IMR-90 (cell line): ENCODE measurements around the gene CDK14. TPM values are rescaled to one million over a fixed set of nuclear protein-coding genes. Genes with fewer than 3 reads are reported as not detected.

Experiments
- ATAC-seq: fragments of 200-7000 bp; cut with Tn5 transposase; 2 replicates; pipeline ENCODE4 v1.9.1; 2020; ENCODE audit warnings: low read depth, mild to moderate bottlenecking, moderate library complexity
- BruUV-seq: library from RNA; stranded (reverse); fragments of 400-500 nt; replicated peaks from 2 replicates; lab custom pipeline; 2021; lab: Mats Ljungman, UMichigan
- CTCF ChIA-PET: fragments of 300-600 bp; formaldehyde crosslinking; extraction: SDS; loops from one replicate; lab custom pipeline; 2021; ENCODE audit warnings: antibody characterized with exemption; lab: Yijun Ruan, JAX
- POLR2A ChIA-PET: fragments of 300-600 bp; sonication (Branson Sonifier 250); formaldehyde crosslinking; loops from one replicate; lab custom pipeline; 2022; ENCODE audit warnings: antibody characterized with exemption; ENCODE audit not compliant: unreplicated experiment; lab: Charles Lee
- DNase-seq: peaks from one replicate; pipeline ENCODE4 v3.0.0; 2013
- H2AFZ ChIP-seq: replicated peaks from 2 replicates; pipeline ENCODE3; 2013; ENCODE audit warnings: low read length, mild to moderate bottlenecking; ENCODE audit not compliant: poor library complexity
- H2AK5ac ChIP-seq: 2 replicates; pipeline ENCODE4 v1.6.1; 2013; ENCODE audit warnings: low read depth, low read length, inconsistent platforms
- H2AK9ac ChIP-seq: replicated peaks from 2 replicates; pipeline ENCODE3; 2013; ENCODE audit warnings: mild to moderate bottlenecking, low read depth, low read length, moderate library complexity; ENCODE audit not compliant: poor library complexity
- H2BK120ac ChIP-seq: 2 replicates; pipeline ENCODE4 v1.6.1; 2013; ENCODE audit warnings: low read depth, low read length, inconsistent platforms
- H2BK15ac ChIP-seq: 3 replicates; pipeline ENCODE4 v1.6.1; 2013; ENCODE audit warnings: low read depth, low read length, inconsistent platforms
- H2BK20ac ChIP-seq: 2 replicates; pipeline ENCODE4 v1.6.1; 2013; ENCODE audit warnings: low read depth, mild to moderate bottlenecking, inconsistent platforms, low read length, moderate library complexity
- H2BK5ac ChIP-seq: 2 replicates; pipeline ENCODE4 v1.6.1; 2013; ENCODE audit warnings: mild to moderate bottlenecking, low read depth, low read length, inconsistent platforms; ENCODE audit not compliant: poor library complexity, severe bottlenecking
- H3K14ac ChIP-seq: replicated peaks from 2 replicates; pipeline ENCODE4 v1.6.1; 2013; ENCODE audit warnings: low read depth, low read length, inconsistent platforms
- H3K18ac ChIP-seq: 2 replicates; pipeline ENCODE4 v1.6.1; 2013; ENCODE audit warnings: low read depth, low read length, control low read depth
- H3K23ac ChIP-seq: 2 replicates; pipeline ENCODE4 v1.6.1; 2013; ENCODE audit warnings: low read depth, low read length, inconsistent platforms
- H3K27ac ChIP-seq: 2 replicates; pipeline ENCODE4 v1.5.1; 2013; ENCODE audit warnings: mild to moderate bottlenecking, control low read depth, low read length; ENCODE audit not compliant: insufficient read depth
- H3K27me3 ChIP-seq: 2 replicates; pipeline ENCODE4 v1.6.1; 2013; ENCODE audit warnings: low read length; ENCODE audit not compliant: control insufficient read depth, insufficient read depth
- H3K36me3 ChIP-seq: 2 replicates; pipeline ENCODE4 v1.6.1; 2013; ENCODE audit warnings: low read length, mixed read lengths; ENCODE audit not compliant: control insufficient read depth, insufficient read depth
- H3K4ac ChIP-seq: 2 replicates; pipeline ENCODE4 v1.6.1; 2013; ENCODE audit warnings: low read depth, low read length, inconsistent platforms
- H3K4me1 ChIP-seq: 2 replicates; pipeline ENCODE4 v1.6.1; 2013; ENCODE audit warnings: low read length, mixed read lengths; ENCODE audit not compliant: control insufficient read depth, insufficient read depth
- H3K4me2 ChIP-seq: 2 replicates; pipeline ENCODE4 v1.6.1; 2013; ENCODE audit warnings: low read depth, mild to moderate bottlenecking, control low read depth, low read length, moderate library complexity
- H3K4me3 ChIP-seq: 2 replicates; pipeline ENCODE4 v1.5.1; 2013; ENCODE audit warnings: low read depth, mild to moderate bottlenecking, control low read depth, low read length, moderate library complexity; ENCODE audit not compliant: insufficient read depth
- H3K56ac ChIP-seq: 2 replicates; pipeline ENCODE4 v1.6.1; 2013; ENCODE audit warnings: low read length, inconsistent platforms; ENCODE audit not compliant: insufficient read depth; ENCODE audit errors: extremely low read depth
- H3K79me1 ChIP-seq, 2 experiments: 2 replicates each; pipeline ENCODE4 v1.6.1; 2013; ENCODE audit warnings: low read length in 2 of 2, inconsistent platforms in 1 of 2, low read depth in 1 of 2
- H3K9ac ChIP-seq: 2 replicates; pipeline ENCODE4 v1.6.1; 2013; ENCODE audit warnings: low read depth, low read length, control low read depth
- H3K9me1 ChIP-seq: 2 replicates; pipeline ENCODE4 v1.6.1; 2013; ENCODE audit warnings: low read length, inconsistent platforms; ENCODE audit not compliant: insufficient read depth
- H3K9me3 ChIP-seq: 2 replicates; pipeline ENCODE4 v1.6.1; 2013; ENCODE audit warnings: low read length; ENCODE audit not compliant: control insufficient read depth, insufficient read depth
- H4K20me1 ChIP-seq: 2 replicates; pipeline ENCODE4 v1.6.1; 2013; ENCODE audit warnings: low read length, inconsistent platforms; ENCODE audit not compliant: insufficient read depth
- H4K5ac ChIP-seq: 2 replicates; pipeline ENCODE4 v1.6.1; 2013; ENCODE audit warnings: mild to moderate bottlenecking, low read depth, low read length, control low read depth
- H4K8ac ChIP-seq, 2 experiments: 2 replicates each; pipeline ENCODE4 v1.6.1; 2013; ENCODE audit warnings: low read depth in 2 of 2, low read length in 2 of 2, control low read depth in 1 of 2, inconsistent platforms in 1 of 2
- H4K91ac ChIP-seq: 2 replicates; pipeline ENCODE4 v1.6.1; 2013; ENCODE audit warnings: low read depth, low read length, inconsistent platforms; ENCODE audit not compliant: insufficient read depth
- BHLHE40 ChIP-seq: fragments of 150-350 bp; IDR thresholded peaks from 2 replicates; pipeline ENCODE4 v1.6.1; 2016; ENCODE audit warnings: mild to moderate bottlenecking, low read depth, low read length
- CEBPB ChIP-seq: IDR thresholded peaks from 2 replicates; pipeline ENCODE4 v1.6.1; 2012; ENCODE audit warnings: low read depth, low read length, improper control_type of control experiment
- CHD1 ChIP-seq: IDR thresholded peaks from 2 replicates; pipeline ENCODE4 v1.6.1; 2012; ENCODE audit warnings: low read depth, low read length, improper control_type of control experiment
- FOS ChIP-seq: fragments of 150-350 bp; IDR thresholded peaks from 2 replicates; pipeline ENCODE4 v1.6.1; 2016; ENCODE audit warnings: low read depth, low read length
- MAFK ChIP-seq: IDR thresholded peaks from 2 replicates; pipeline ENCODE4 v1.6.1; 2012; ENCODE audit warnings: low read depth, low read length, improper control_type of control experiment
- MAZ ChIP-seq: IDR thresholded peaks from 2 replicates; pipeline ENCODE4 v1.6.1; 2012; ENCODE audit warnings: low read depth, mild to moderate bottlenecking, low read length, improper control_type of control experiment, moderate library complexity, borderline replicate concordance
- MXI1 ChIP-seq: IDR thresholded peaks from 2 replicates; pipeline ENCODE4 v1.6.1; 2012; ENCODE audit warnings: low read depth, mild to moderate bottlenecking, low read length, moderate library complexity, borderline replicate concordance
- NFE2L2 ChIP-seq: fragments of 150-350 bp; IDR thresholded peaks from 2 replicates; pipeline ENCODE4 v1.6.1; 2016; ENCODE audit warnings: low read depth, mild to moderate bottlenecking, low read length
- POLR2A ChIP-seq: IDR thresholded peaks from 2 replicates; pipeline ENCODE4 v1.6.1; 2012; ENCODE audit warnings: mild to moderate bottlenecking, low read depth, low read length
- RAD21 ChIP-seq: IDR thresholded peaks from 2 replicates; pipeline ENCODE4 v1.6.1; 2012; ENCODE audit warnings: low read length, improper control_type of control experiment
- RCOR1 ChIP-seq: IDR thresholded peaks from 2 replicates; pipeline ENCODE4 v1.6.1; 2012; ENCODE audit warnings: mild to moderate bottlenecking, low read length, improper control_type of control experiment; ENCODE audit not compliant: insufficient replicate concordance
- RFX5 ChIP-seq: IDR thresholded peaks from 2 replicates; pipeline ENCODE4 v1.8.0; 2012; ENCODE audit warnings: low read depth, mild to moderate bottlenecking, low read length, moderate library complexity
- SMC3 ChIP-seq: fragments of 150-350 bp; IDR thresholded peaks from 2 replicates; pipeline ENCODE4 v1.6.1; 2016; ENCODE audit warnings: low read depth, mild to moderate bottlenecking, antibody characterized with exemption, low read length, moderate library complexity
- WGBS, 2 experiments: methylation state at CpG; one replicate each; pipeline versions ENCODE4 v1.1.5 to v1.1.7; 2013; ENCODE audit warnings: missing lambda C conversion rate in 2 of 2; ENCODE audit not compliant: insufficient read length in 1 of 2; ENCODE audit errors: extremely low coverage in 2 of 2; 5-methylcytosine and 5-hydroxymethylcytosine counted together
- dilution Hi-C: fragments of 300-500 bp; cut with HindIII; formaldehyde crosslinking; loops from one replicate; pipeline ENCODE4 v1.14.3; 2018; ENCODE audit warnings: low sequenced_read_pairs; ENCODE audit not compliant: unreplicated experiment
- in situ Hi-C: fragments of 300-500 bp; cut with MboI; formaldehyde crosslinking; loops from 3 replicates; pipeline ENCODE4 v1.14.3; 2019; ENCODE audit warnings: low sequenced_read_pairs, inconsistent platforms, mixed read lengths
- intact Hi-C: fragments of 100-400 bp; cut with micrococcal nuclease; formaldehyde crosslinking; loops from 2 replicates; pipeline ENCODE4 v1.10.0; 2022
- polyA plus RNA-seq, 3 experiments: library from polyadenylated mRNA; depleted of rRNA; stranded (reverse); fragments of >200 nt; gene quantifications; 2 replicates each; pipeline ENCODE4 v1.2.3, GENCODE V29; 2012; ENCODE audit warnings: low replicate concordance in 1 of 3
- total RNA-seq: library from RNA; depleted of rRNA; stranded (reverse); fragments of >200 nt; gene quantifications from 2 replicates; pipeline ENCODE4 v1.2.3, GENCODE V29; 2012
- TF ChIP-seq, protein P1 (sequence below): fragments of 150-350 bp; IDR thresholded peaks from 2 replicates; pipeline ENCODE4 v1.6.1; 2016; ENCODE audit warnings: low read depth, mild to moderate bottlenecking, low read length, moderate library complexity, borderline replicate concordance
- TF ChIP-seq, protein P2 (sequence below): conservative IDR thresholded peaks from 2 replicates; pipeline ENCODE4 v1.5.1; 2012; ENCODE audit warnings: mild to moderate bottlenecking, low read depth, low read length, improper control_type of control experiment
- TF ChIP-seq, protein P3 (sequence below): fragments of 150-350 bp; IDR thresholded peaks from 2 replicates; pipeline ENCODE4 v1.6.1; 2017; ENCODE audit warnings: mild to moderate bottlenecking, antibody characterized with exemption, low read length, low read depth

CDK14 gene
- total and polyA plus RNA-seq, 2 of the 4 experiments (the other 2 are of a cell fraction) = 10.1 to 29.6 TPM

DNA sequence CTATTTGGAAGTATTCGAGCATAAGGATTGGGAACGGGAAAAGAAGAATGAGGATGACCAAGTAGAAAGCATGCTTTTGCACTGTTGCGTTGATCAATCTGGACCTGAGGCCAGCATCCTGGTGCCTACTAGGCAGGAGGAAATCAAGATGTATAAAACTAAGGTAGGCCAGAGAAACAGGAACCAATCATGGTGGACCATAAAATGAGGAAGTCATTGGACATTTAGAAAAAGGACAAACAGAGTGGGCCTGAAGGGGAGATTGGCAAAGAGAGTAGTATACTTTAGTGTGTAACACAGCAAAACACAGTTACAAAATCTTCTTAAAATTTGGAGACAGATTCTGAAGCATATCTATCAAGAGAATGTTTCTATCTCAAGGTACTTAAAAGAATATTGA, 497.1 kb downstream of the CDK14 start:
- Histone ChIP-seq H3K18ac (no peak overlapping the region), H3K23ac (no peak overlapping the region), H4K20me1 (no peaks in the 10 kb centered on the region), H2AK5ac (no peak overlapping the region), H2BK5ac (no peak overlapping the region), H2BK15ac (no peak overlapping the region), H3K4me3 (no peak overlapping the region), H4K8ac (no peak overlapping the region), H2BK120ac (no peak overlapping the region), H3K9me3 (no peaks in the 10 kb centered on the region), H2AFZ (no peak overlapping the region), H2AK9ac (no peak overlapping the region), H3K36me3 (no peaks in the 10 kb centered on the region), H3K4me1 (no peaks in the 10 kb centered on the region), H3K9me1 (peaks cover 3% of the 10 kb centered on the region; the same call in 1 of the 2 replicates), H3K9ac (no peak overlapping the region), H3K27ac (no peak overlapping the region), H3K14ac (no peak overlapping the region), H4K5ac (no peak overlapping the region), H3K4ac (no peak overlapping the region), H3K4me2 (no peak overlapping the region), H2BK20ac (no peak overlapping the region), H3K56ac (no peak overlapping the region), H3K27me3 (no peaks in the 10 kb centered on the region), H3K79me1 (no peaks in the 10 kb centered on the region; a peak in 1 of 4 replicates), H4K91ac (no peak overlapping the region)
- TF ChIP-seq CEBPB = no peak
- TF ChIP-seq NFE2L2 = no peak
- TF ChIP-seq RFX5 = no peak
- TF ChIP-seq MAFK = no peak
- TF ChIP-seq RCOR1 = no peak
- TF ChIP-seq POLR2A = no peak
- TF ChIP-seq, protein P1, sequence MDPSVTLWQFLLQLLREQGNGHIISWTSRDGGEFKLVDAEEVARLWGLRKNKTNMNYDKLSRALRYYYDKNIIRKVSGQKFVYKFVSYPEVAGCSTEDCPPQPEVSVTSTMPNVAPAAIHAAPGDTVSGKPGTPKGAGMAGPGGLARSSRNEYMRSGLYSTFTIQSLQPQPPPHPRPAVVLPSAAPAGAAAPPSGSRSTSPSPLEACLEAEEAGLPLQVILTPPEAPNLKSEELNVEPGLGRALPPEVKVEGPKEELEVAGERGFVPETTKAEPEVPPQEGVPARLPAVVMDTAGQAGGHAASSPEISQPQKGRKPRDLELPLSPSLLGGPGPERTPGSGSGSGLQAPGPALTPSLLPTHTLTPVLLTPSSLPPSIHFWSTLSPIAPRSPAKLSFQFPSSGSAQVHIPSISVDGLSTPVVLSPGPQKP = no peak
- TF ChIP-seq FOS = no peak
- TF ChIP-seq RAD21 = no peak
- no peak for TF ChIP-seq MAZ
- no peak for TF ChIP-seq SMC3
- TF ChIP-seq, protein P2, sequence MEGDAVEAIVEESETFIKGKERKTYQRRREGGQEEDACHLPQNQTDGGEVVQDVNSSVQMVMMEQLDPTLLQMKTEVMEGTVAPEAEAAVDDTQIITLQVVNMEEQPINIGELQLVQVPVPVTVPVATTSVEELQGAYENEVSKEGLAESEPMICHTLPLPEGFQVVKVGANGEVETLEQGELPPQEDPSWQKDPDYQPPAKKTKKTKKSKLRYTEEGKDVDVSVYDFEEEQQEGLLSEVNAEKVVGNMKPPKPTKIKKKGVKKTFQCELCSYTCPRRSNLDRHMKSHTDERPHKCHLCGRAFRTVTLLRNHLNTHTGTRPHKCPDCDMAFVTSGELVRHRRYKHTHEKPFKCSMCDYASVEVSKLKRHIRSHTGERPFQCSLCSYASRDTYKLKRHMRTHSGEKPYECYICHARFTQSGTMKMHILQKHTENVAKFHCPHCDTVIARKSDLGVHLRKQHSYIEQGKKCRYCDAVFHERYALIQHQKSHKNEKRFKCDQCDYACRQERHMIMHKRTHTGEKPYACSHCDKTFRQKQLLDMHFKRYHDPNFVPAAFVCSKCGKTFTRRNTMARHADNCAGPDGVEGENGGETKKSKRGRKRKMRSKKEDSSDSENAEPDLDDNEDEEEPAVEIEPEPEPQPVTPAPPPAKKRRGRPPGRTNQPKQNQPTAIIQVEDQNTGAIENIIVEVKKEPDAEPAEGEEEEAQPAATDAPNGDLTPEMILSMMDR = no peak
- TF ChIP-seq, protein P3, sequence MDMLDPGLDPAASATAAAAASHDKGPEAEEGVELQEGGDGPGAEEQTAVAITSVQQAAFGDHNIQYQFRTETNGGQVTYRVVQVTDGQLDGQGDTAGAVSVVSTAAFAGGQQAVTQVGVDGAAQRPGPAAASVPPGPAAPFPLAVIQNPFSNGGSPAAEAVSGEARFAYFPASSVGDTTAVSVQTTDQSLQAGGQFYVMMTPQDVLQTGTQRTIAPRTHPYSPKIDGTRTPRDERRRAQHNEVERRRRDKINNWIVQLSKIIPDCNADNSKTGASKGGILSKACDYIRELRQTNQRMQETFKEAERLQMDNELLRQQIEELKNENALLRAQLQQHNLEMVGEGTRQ = no peak
- TF ChIP-seq BHLHE40 = no peak
- TF ChIP-seq CHD1 = no peak
- TF ChIP-seq MXI1 = no peak
- in situ Hi-C loops (loop anchor here (25.0 kb wide), 1 partner anchor 519 kb away; no protein-coding TSS in a partner anchor), dilution Hi-C loops (no loop called here), intact Hi-C loops (no loop called here)
- CTCF ChIA-PET = no interaction called here
- DNase-seq (no peak), ATAC-seq (no peak)
- 100% methylated on average over 2 of the region's 3 CpGs; no CpG with 5 or more reads in 1 of the 2 experiments for WGBS, 2 experiments
- POLR2A ChIA-PET = no interaction called here
- BruUV-seq = no TSS peak
